GM21619 (cell line): ENCODE results near the gene SUCNR1.

Source experiments
- ATAC-seq: cut with Tn5 transposase; IDR thresholded peaks from one replicate; pipeline ENCODE4 v1.9.1; 2021; ENCODE audit not compliant: unreplicated experiment

The SUCNR1 gene

GRCh38 chr3:151933234-151933853 lies 59.9 kb downstream of the SUCNR1 start:
- no peak for ATAC-seq
